Uterus (tissue), 2 donors: ENCODE data around the gene ITM2A.

Source experiments
- POLR2A ChIP-seq, 2 donors: fragments of 450-650 bp; IDR thresholded peaks; one replicate each; pipeline ENCODE4 v1.6.1; 2016; ENCODE audit warnings: antibody characterized with exemption in 2 of 2, mild to moderate bottlenecking in 1 of 2, moderate library complexity in 1 of 2
- TF ChIP-seq, protein P1 (sequence below), 4 experiments: fragments of 200-600 bp in 2 of 4; fragments of 450-650 bp in 2 of 4; sonication (generic) in 2 of 4; IDR thresholded peaks; one replicate each; pipeline ENCODE4 v1.5.1; 2016 to 2019; ENCODE audit warnings: antibody characterized with exemption in 4 of 4, mild to moderate bottlenecking in 2 of 4, moderate library complexity in 1 of 4

DNA sequence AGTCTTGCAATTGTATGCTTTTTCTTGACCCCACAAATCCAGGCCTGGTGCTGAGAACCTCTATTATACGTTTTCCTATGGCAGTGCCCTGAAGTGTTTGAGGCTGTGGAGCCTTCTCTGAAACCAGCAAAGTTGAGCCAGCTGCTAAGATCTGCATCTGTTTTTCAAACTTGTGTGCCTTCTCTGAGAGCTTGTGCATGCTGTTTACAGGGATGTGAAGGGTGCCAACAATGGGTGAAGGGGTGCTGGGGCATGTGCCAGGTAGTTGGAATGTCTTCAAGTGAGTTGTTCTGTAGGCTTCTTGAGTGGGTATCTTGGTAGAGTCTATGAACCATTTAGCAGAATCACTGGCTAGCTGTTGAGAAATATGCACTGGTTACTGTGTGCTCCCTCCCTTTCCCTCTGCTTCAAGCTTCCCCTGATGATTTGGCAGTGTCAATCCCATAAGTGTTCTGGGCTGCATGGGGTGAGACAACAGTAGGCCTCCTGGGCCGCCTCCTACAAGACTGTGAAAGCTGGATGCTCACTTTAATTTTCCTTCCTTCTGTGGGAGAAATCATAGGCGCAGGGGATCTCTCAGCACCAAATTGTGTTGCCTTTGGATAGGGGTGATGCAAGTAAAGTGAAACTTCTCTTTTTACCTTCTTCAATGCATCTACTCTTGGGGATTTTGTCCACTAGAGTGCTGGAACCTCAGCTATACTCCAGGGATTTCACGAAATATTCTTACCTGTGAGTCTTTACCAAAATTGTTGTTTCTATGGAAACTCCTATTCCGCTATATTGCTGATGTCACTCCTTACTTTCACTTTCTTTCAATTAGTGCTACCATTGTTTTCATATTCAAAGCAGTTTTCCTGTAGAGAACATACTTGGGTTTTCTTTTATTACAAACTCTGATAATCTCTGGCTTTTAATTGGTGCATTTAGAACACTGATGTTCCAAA lies 30.0 kb downstream of the ITM2A start:
- TF ChIP-seq POLR2A (IDR thresholded peaks at IDR 0.05): no peak
- TF ChIP-seq, protein P1, sequence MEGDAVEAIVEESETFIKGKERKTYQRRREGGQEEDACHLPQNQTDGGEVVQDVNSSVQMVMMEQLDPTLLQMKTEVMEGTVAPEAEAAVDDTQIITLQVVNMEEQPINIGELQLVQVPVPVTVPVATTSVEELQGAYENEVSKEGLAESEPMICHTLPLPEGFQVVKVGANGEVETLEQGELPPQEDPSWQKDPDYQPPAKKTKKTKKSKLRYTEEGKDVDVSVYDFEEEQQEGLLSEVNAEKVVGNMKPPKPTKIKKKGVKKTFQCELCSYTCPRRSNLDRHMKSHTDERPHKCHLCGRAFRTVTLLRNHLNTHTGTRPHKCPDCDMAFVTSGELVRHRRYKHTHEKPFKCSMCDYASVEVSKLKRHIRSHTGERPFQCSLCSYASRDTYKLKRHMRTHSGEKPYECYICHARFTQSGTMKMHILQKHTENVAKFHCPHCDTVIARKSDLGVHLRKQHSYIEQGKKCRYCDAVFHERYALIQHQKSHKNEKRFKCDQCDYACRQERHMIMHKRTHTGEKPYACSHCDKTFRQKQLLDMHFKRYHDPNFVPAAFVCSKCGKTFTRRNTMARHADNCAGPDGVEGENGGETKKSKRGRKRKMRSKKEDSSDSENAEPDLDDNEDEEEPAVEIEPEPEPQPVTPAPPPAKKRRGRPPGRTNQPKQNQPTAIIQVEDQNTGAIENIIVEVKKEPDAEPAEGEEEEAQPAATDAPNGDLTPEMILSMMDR (IDR thresholded peaks at IDR 0.05): no peak
